ENCODE data around the gene GPR84. TPM values are rescaled to one million over a fixed set of nuclear protein-coding genes. Genes with fewer than 3 reads are reported as not detected.

The GPR84 gene
- total RNA-seq, 1 donor from 2014 or later = 0.65 TPM

- intact Hi-C loops (cut with DNase I) = no loop called here
- H3K4me1 ChIP-seq = peaks cover 13% of the 10 kb centered on the region
- ATAC-seq = no peak
- H3K9me3 ChIP-seq = no peaks in the 10 kb centered on the region
- no peak for TF ChIP-seq CTCF (IDR thresholded peaks at IDR 0.05)
- no peaks in the 10 kb centered on the region for H3K27me3 ChIP-seq (ENCODE audit: low read depth)
- no peak for DNase-seq
- H3K27ac ChIP-seq = no peak overlapping the region
- no peak overlapping the region for H3K4me3 ChIP-seq
- H3K36me3 ChIP-seq = no peaks in the 10 kb centered on the region
These were observed 22.8 kb upstream of the GPR84 start for GRCh38 chr12:54387114-54387467.

- intact Hi-C loops (cut with DNase I) = no loop called here
- DNase-seq = no peak
- Histone ChIP-seq H3K4me3 (no peak overlapping the region), H3K9me3 (no peaks in the 10 kb centered on the region), H3K27me3 (ENCODE audit: low read depth) (no peaks in the 10 kb centered on the region), H3K36me3 (no peaks in the 10 kb centered on the region), H3K27ac (no peak overlapping the region), H3K4me1 (peaks cover 13% of the 10 kb centered on the region)
- no peak for ATAC-seq
- no peak for TF ChIP-seq CTCF (IDR thresholded peaks at IDR 0.05)
These were observed 22.3 kb upstream of the GPR84 start for GRCh38 chr12:54386403-54387113.

GRCh38 chr12:54385251-54385914 lies 21.1 kb upstream of the GPR84 start:
- H3K4me3 ChIP-seq = no peak overlapping the region
- no peaks in the 10 kb centered on the region for H3K36me3 ChIP-seq
- DNase-seq (peak; percentile 67), ATAC-seq (peak; percentile 46 to 65)
- TF ChIP-seq CTCF (IDR thresholded peaks at IDR 0.05) = no peak
- H3K27ac ChIP-seq = peak overlapping the region; percentile 74
- H3K9me3 ChIP-seq = no peaks in the 10 kb centered on the region
- H3K4me1 ChIP-seq = peaks cover 6% of the 10 kb centered on the region
- H3K27me3 ChIP-seq (ENCODE audit: low read depth) = no peaks in the 10 kb centered on the region
- intact Hi-C loops (cut with DNase I) = no loop called here

DNA sequence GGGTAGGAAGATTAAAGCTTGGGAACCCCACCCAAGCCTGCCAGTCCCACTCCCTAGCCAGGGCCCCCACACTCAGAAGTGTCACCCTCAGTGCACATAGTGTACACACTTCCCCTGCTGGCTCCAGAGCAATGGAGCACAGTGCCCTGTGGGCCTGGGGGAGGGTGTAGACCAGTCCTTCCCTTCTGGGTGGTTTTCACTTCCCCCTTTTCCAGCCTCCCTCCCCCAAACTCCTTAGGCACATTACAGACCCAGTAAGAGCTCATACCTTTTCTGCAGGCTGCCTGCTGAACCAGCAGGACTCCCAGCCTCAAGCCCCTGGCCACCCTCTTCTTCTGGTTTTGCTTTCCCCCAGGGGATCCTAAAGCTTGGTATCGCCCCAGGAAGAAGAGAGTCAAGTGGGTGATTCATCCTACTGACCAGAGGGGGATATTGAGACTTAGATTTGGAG lies 20.3 kb upstream of the GPR84 start, which contains the start of gene ZNF385A:
Gene ZNF385A, minus strand, starts transcription at position 143 of the 451 bp plus-strand sequence. CDS start 219 bp downstream, outside the sequence.
- DNase-seq = peak; percentile 73
- H3K27ac ChIP-seq = peak within 1 kb of the TSS; percentile 74
- peaks cover 11% of the 10 kb centered on the region for H3K4me1 ChIP-seq

More for the DNA sequence above, 20.3 kb upstream of the GPR84 start, which contains the start of gene ZNF385A:
- Histone ChIP-seq H3K36me3 (no peaks in the 10 kb centered on the region), H3K4me3 (peak within 1 kb of the TSS; percentile 32), H3K9me3 (no peaks in the 10 kb centered on the region), H3K27me3 (ENCODE audit: low read depth) (no peaks in the 10 kb centered on the region)
- peak; percentile 59 to 79 for ATAC-seq
- intact Hi-C loops (cut with DNase I) = no loop called here
- TF ChIP-seq CTCF (IDR thresholded peaks at IDR 0.05) = no peak
